ENCODE data around the gene RBM33. TPM values are rescaled to one million over a fixed set of nuclear protein-coding genes. Genes with fewer than 3 reads are reported as not detected.

Gene RBM33
- polyA plus RNA-seq, 1 donor (not counting 4 experiments of a cell fraction or from before 2014, with no cell fraction given) = 8.9 TPM

DNA sequence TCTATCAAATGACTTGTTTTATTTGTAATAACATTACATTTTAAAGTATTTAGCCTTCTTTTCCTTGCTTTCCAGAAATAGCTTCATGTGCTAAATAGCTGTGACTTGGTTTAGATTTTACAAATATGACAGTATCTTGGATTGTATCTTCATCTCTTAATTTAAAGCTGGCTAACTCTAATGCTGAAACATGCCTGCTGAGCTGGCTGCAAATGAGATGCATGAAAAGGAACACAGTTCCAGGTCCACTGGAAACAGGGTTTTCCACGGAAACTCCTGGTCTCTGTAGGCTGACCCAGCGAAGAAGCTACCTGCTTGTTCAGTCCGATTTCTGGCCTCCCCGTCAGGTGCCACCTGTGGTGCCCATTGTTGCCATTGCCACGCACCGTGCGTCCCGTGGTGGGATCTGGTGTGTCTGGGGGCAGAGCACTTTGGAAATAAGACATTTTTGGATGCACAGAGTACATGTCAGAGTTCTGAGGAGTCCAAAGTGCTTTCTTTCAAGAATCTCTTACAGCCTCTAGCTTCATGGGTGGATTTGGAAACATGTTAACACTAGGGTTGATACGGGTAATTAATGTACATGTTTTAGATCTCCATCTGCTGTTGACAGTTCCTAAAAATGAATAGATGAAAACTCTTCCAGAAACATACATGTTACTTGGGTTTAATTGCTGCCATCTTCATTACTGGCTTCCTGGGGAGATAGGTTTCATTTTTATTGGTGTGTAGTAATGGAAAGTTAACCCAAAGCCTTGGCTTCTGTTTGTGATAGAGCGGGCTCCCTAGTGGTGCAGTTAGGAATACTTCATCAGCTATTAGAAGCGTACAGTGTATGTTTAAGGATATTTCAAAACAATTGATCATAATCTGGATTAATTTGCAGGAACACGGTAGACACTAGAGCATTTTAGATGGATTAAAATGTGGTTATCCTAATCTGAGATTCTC lies 122.8 kb downstream of the RBM33 start:
- no peaks in the 10 kb centered on the region for H3K9me3 ChIP-seq (ENCODE audit: control insufficient read depth, low read depth, low read length)
- peaks cover 4% of the 10 kb centered on the region for H3K79me2 ChIP-seq (ENCODE audit: control insufficient read depth, insufficient read depth, low read length)
- FAIRE-seq (no peak), DNase-seq (ENCODE audit: low read depth, low spot score) (no peak)
- no peaks in the 10 kb centered on the region for H3K27me3 ChIP-seq (ENCODE audit: control insufficient read depth, extremely low read depth, insufficient read depth, low read length)
- H2AFZ ChIP-seq (ENCODE audit: control insufficient read depth, low read length) = no peak overlapping the region
- H4K20me1 ChIP-seq (ENCODE audit: control insufficient read depth, extremely low read depth, insufficient read depth, low read length) = peaks cover 4% of the 10 kb centered on the region
- no peak for TF ChIP-seq EZH2 (IDR thresholded peaks at IDR 0.05; ENCODE audit: low read length)
- TF ChIP-seq, protein P1, sequence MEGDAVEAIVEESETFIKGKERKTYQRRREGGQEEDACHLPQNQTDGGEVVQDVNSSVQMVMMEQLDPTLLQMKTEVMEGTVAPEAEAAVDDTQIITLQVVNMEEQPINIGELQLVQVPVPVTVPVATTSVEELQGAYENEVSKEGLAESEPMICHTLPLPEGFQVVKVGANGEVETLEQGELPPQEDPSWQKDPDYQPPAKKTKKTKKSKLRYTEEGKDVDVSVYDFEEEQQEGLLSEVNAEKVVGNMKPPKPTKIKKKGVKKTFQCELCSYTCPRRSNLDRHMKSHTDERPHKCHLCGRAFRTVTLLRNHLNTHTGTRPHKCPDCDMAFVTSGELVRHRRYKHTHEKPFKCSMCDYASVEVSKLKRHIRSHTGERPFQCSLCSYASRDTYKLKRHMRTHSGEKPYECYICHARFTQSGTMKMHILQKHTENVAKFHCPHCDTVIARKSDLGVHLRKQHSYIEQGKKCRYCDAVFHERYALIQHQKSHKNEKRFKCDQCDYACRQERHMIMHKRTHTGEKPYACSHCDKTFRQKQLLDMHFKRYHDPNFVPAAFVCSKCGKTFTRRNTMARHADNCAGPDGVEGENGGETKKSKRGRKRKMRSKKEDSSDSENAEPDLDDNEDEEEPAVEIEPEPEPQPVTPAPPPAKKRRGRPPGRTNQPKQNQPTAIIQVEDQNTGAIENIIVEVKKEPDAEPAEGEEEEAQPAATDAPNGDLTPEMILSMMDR (optimal IDR thresholded peaks at IDR 0.05 in 1 of 3, IDR thresholded peaks at IDR 0.05 in 1 of 3, conservative IDR thresholded peaks at IDR 0.05 in 1 of 3; ENCODE audit: extremely low read depth in 1 of 3, insufficient read depth in 2 of 3, low read length in 3 of 3) = no peak
- no peak overlapping the region for H3K9ac ChIP-seq (ENCODE audit: control insufficient read depth, extremely low read depth, insufficient read depth, low read length)
- H3K4me2 ChIP-seq (ENCODE audit: control insufficient read depth, extremely low read depth, insufficient read depth, low read depth, low read length) = no peak overlapping the region
- H3K27ac ChIP-seq (ENCODE audit: control insufficient read depth, insufficient read depth, low read length) = no peak overlapping the region
- H3K36me3 ChIP-seq (ENCODE audit: control insufficient read depth in 2 of 2, extremely low read depth in 1 of 2, insufficient read depth in 2 of 2, low read length in 2 of 2) = peaks cover 23 to 32% of the 10 kb centered on the region in 2 experiments
- H3K4me3 ChIP-seq (ENCODE audit: control insufficient read depth in 2 of 3, extremely low read depth in 1 of 3, insufficient read depth in 2 of 3, low read depth in 1 of 3, low read length in 3 of 3) = no peak overlapping the region
- peaks cover 10% of the 10 kb centered on the region for H3K4me1 ChIP-seq (ENCODE audit: control insufficient read depth, extremely low read depth, insufficient read depth, low read length)
- dilution Hi-C loops (cut with MboI; ENCODE audit: extremely low pct_ligation_motif_present, low sequenced_read_pairs) = no loop called here
- H3K9me1 ChIP-seq (ENCODE audit: control insufficient read depth, extremely low read depth, insufficient read depth, low read length) = no peaks in the 10 kb centered on the region

DNA sequence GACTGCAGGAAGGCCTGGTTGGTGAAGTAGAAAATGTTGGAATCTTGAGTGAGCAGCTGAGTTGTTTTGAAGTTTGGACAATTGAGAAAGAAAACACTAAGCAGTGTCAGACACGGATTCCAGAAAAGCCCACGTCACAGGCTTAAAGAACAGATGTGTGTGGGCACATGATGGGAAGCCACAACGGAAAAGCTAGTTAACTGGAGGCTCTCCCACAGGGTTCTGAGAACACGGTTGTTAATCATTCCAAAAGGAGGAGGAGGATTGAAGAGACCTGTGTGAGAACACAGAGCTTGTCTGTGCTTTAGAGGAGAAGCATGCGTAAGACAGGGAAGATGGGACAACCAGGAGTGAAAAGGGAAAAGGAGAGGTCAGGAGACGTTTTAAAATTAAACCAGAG lies 125.2 kb downstream of the RBM33 start:
- no peaks in the 10 kb centered on the region for H3K79me2 ChIP-seq (ENCODE audit: control insufficient read depth, insufficient read depth, low read length)
- FAIRE-seq (no peak), DNase-seq (ENCODE audit: low read depth, low spot score) (no peak)
- no peaks in the 10 kb centered on the region for H3K9me3 ChIP-seq (ENCODE audit: control insufficient read depth, low read depth, low read length)
- H3K27ac ChIP-seq (ENCODE audit: control insufficient read depth, insufficient read depth, low read length) = no peak overlapping the region
- H3K4me2 ChIP-seq (ENCODE audit: control insufficient read depth, extremely low read depth, insufficient read depth, low read depth, low read length) = no peak overlapping the region
- no peaks in the 10 kb centered on the region for H3K9me1 ChIP-seq (ENCODE audit: control insufficient read depth, extremely low read depth, insufficient read depth, low read length)
- dilution Hi-C loops (cut with MboI; ENCODE audit: extremely low pct_ligation_motif_present, low sequenced_read_pairs) = no loop called here
- H2AFZ ChIP-seq (ENCODE audit: control insufficient read depth, low read length) = no peak overlapping the region
- H3K9ac ChIP-seq (ENCODE audit: control insufficient read depth, extremely low read depth, insufficient read depth, low read length) = no peak overlapping the region
- H3K36me3 ChIP-seq (ENCODE audit: control insufficient read depth in 2 of 2, extremely low read depth in 1 of 2, insufficient read depth in 2 of 2, low read length in 2 of 2) = peaks cover 24 to 28% of the 10 kb centered on the region in 2 experiments
- TF ChIP-seq, protein P1 (optimal IDR thresholded peaks at IDR 0.05 in 1 of 3, IDR thresholded peaks at IDR 0.05 in 1 of 3, conservative IDR thresholded peaks at IDR 0.05 in 1 of 3; ENCODE audit: extremely low read depth in 1 of 3, insufficient read depth in 2 of 3, low read length in 3 of 3) = no peak
- no peak for TF ChIP-seq EZH2 (IDR thresholded peaks at IDR 0.05; ENCODE audit: low read length)
- no peak overlapping the region for H3K4me3 ChIP-seq (ENCODE audit: control insufficient read depth in 2 of 3, extremely low read depth in 1 of 3, insufficient read depth in 2 of 3, low read depth in 1 of 3, low read length in 3 of 3)
- peaks cover 10% of the 10 kb centered on the region for H3K4me1 ChIP-seq (ENCODE audit: control insufficient read depth, extremely low read depth, insufficient read depth, low read length)
- H3K27me3 ChIP-seq (ENCODE audit: control insufficient read depth, extremely low read depth, insufficient read depth, low read length) = no peaks in the 10 kb centered on the region
- peaks cover 4% of the 10 kb centered on the region for H4K20me1 ChIP-seq (ENCODE audit: control insufficient read depth, extremely low read depth, insufficient read depth, low read length)
